Activated CD4-positive, alpha-beta memory T cell treated with anti-CD3 and anti-CD28 coated beads, Interleukin-2, amount 10 ng/mL, durations not matched to agents 7 days and 5 days (primary cell): ENCODE data around the gene GNPTAB. TPM values are rescaled to one million over a fixed set of nuclear protein-coding genes. Genes with fewer than 3 reads are reported as not detected.

Experiments
- CTCF ChIA-PET: fragments of 350-600 bp; sonication (Branson Sonifier 250); formaldehyde crosslinking; loops from one replicate; lab custom pipeline; 2021; ENCODE audit warnings: antibody characterized with exemption, inconsistent platforms; lab: Charles Lee
- POLR2A ChIA-PET: fragments of 350-600 bp; sonication (Branson Sonifier 250); formaldehyde crosslinking; loops from one replicate; lab custom pipeline; 2021; ENCODE audit warnings: antibody characterized with exemption; lab: Charles Lee
- DNase-seq: peaks from one replicate; pipeline ENCODE4 v3.0.0-alpha.2; 2020
- H3K27ac Mint-ChIP-seq: one replicate; pipeline ENCODE4 v1.8.0; 2021; ENCODE audit warnings: mild to moderate bottlenecking, mixed read lengths
- H3K27me3 Mint-ChIP-seq: one replicate; pipeline ENCODE4 v1.8.0; 2021; ENCODE audit warnings: mixed read lengths
- H3K36me3 Mint-ChIP-seq: one replicate; pipeline ENCODE4 v1.8.0; 2021; ENCODE audit warnings: low read depth, mixed read lengths
- H3K4me1 Mint-ChIP-seq: one replicate; pipeline ENCODE4 v1.8.0; 2021; ENCODE audit warnings: mixed read lengths
- H3K4me3 Mint-ChIP-seq: one replicate; pipeline ENCODE4 v1.8.0; 2021; ENCODE audit warnings: mild to moderate bottlenecking, mixed read lengths
- H3K9me3 Mint-ChIP-seq: one replicate; pipeline ENCODE4 v1.8.0; 2021; ENCODE audit warnings: mixed read lengths
- total RNA-seq, 2 experiments: library from RNA; stranded (reverse); gene quantifications; one replicate each; pipeline ENCODE4 v1.2.3, GENCODE V29; 2021

GNPTAB gene
- total RNA-seq, 2 experiments from 2014 or later: 55.0 to 57.5 TPM

GRCh38 chr12:101713059-101713682 is 117.6 kb downstream of the GNPTAB start:
- no peaks in the 10 kb centered on the region for H3K27me3 Mint-ChIP-seq
- H3K4me3 Mint-ChIP-seq: no peak overlapping the region
- CTCF ChIA-PET: no interaction called here
- H3K36me3 Mint-ChIP-seq: no peaks in the 10 kb centered on the region
- POLR2A ChIA-PET: no interaction called here
- no peaks in the 10 kb centered on the region for H3K9me3 Mint-ChIP-seq
- peaks cover 17% of the 10 kb centered on the region for H3K4me1 Mint-ChIP-seq
- no peak overlapping the region for H3K27ac Mint-ChIP-seq
- no peak for DNase-seq

GRCh38 chr12:101710288-101710687 is 120.5 kb downstream of the GNPTAB start:
- H3K4me1 Mint-ChIP-seq: peaks cover 21% of the 10 kb centered on the region
- DNase-seq: no peak
- no peak overlapping the region for H3K4me3 Mint-ChIP-seq
- no peaks in the 10 kb centered on the region for H3K36me3 Mint-ChIP-seq
- no peaks in the 10 kb centered on the region for H3K9me3 Mint-ChIP-seq
- H3K27ac Mint-ChIP-seq: no peak overlapping the region
- ChIA-PET POLR2A (no interaction called here), CTCF (interaction anchor here (0.9 kb wide), 1 partner anchor 49 kb away, joined by 3 read pairs; no protein-coding TSS in a partner anchor)
- no peaks in the 10 kb centered on the region for H3K27me3 Mint-ChIP-seq

GRCh38 chr12:101707131-101707782 is 123.5 kb downstream of the GNPTAB start:
- H3K27ac Mint-ChIP-seq: no peak overlapping the region
- CTCF ChIA-PET: interaction anchor here (0.5 kb wide), 1 partner anchor 52 kb away, joined by 3 read pairs; no protein-coding TSS in a partner anchor

GRCh38 chr12:101706403-101706802 is 124.4 kb downstream of the GNPTAB start:
- DNase-seq: no peak
- Mint-ChIP-seq H3K27me3 (no peaks in the 10 kb centered on the region), H3K4me3 (no peak overlapping the region), H3K9me3 (no peaks in the 10 kb centered on the region), H3K27ac (no peak overlapping the region), H3K36me3 (no peaks in the 10 kb centered on the region), H3K4me1 (peaks cover 21% of the 10 kb centered on the region)
- ChIA-PET CTCF (no interaction called here), POLR2A (no interaction called here)

More at GRCh38 chr12:101707131-101707782, 123.5 kb downstream of the GNPTAB start:
- H3K9me3 Mint-ChIP-seq: no peaks in the 10 kb centered on the region
- peaks cover 21% of the 10 kb centered on the region for H3K4me1 Mint-ChIP-seq
- H3K27me3 Mint-ChIP-seq: no peaks in the 10 kb centered on the region
- POLR2A ChIA-PET: no interaction called here
- H3K4me3 Mint-ChIP-seq: no peak overlapping the region
- no peak for DNase-seq
- no peaks in the 10 kb centered on the region for H3K36me3 Mint-ChIP-seq

GRCh38 chr12:101703487-101703886 is 127.3 kb downstream of the GNPTAB start:
- Mint-ChIP-seq H3K27me3 (no peaks in the 10 kb centered on the region), H3K36me3 (peaks cover 2% of the 10 kb centered on the region), H3K9me3 (no peaks in the 10 kb centered on the region), H3K27ac (no peak overlapping the region), H3K4me1 (peaks cover 22% of the 10 kb centered on the region), H3K4me3 (no peak overlapping the region)
- no peak for DNase-seq
- ChIA-PET CTCF (interaction anchor here (0.6 kb wide), 1 partner anchor 152 kb away, joined by 3 read pairs; no protein-coding TSS in a partner anchor), POLR2A (no interaction called here)

GRCh38 chr12:101700299-101700820 is 130.4 kb downstream of the GNPTAB start:
- ChIA-PET CTCF (interaction anchor here (0.9 kb wide), 1 partner anchor 140 kb away, joined by 3 read pairs; no protein-coding TSS in a partner anchor), POLR2A (no interaction called here)
- Mint-ChIP-seq H3K27me3 (no peaks in the 10 kb centered on the region), H3K4me3 (no peak overlapping the region), H3K4me1 (peaks cover 37% of the 10 kb centered on the region), H3K9me3 (no peaks in the 10 kb centered on the region), H3K36me3 (peaks cover 2% of the 10 kb centered on the region), H3K27ac (no peak overlapping the region)
- no peak for DNase-seq

- H3K27me3 Mint-ChIP-seq: no peaks in the 10 kb centered on the region
- H3K27ac Mint-ChIP-seq: peak overlapping the region; percentile 69
- ChIA-PET POLR2A (interaction anchor here (0.8 to 1.6 kb wide), 3 partner anchors 16 to 362 kb away, joined by 3 to 4 read pairs (median 3); no protein-coding TSS in a partner anchor), CTCF (interaction anchor here (1.3 to 2.2 kb wide), 3 partner anchors 15 to 292 kb away, joined by 3 to 5 read pairs (median 4); no protein-coding TSS in a partner anchor)
- H3K9me3 Mint-ChIP-seq: no peaks in the 10 kb centered on the region
- peak overlapping the region; percentile 87 for H3K4me3 Mint-ChIP-seq
- no peak for DNase-seq
- H3K4me1 Mint-ChIP-seq: peaks cover 38% of the 10 kb centered on the region
- peaks cover 2% of the 10 kb centered on the region for H3K36me3 Mint-ChIP-seq
These were observed 131.9 kb downstream of the GNPTAB start for GRCh38 chr12:101698800-101699347.

- DNase-seq: peak; percentile 20
These were observed 132.6 kb downstream of the GNPTAB start for GRCh38 chr12:101697930-101698799.

GRCh38 chr12:101697197-101697929 is 133.4 kb downstream of the GNPTAB start, which contains the start of gene CHPT1:
Gene CHPT1 (plus strand): TSS chr12:101697640. CDS start chr12:101697862, 222 bp downstream.
- no peaks in the 10 kb centered on the region for H3K27me3 Mint-ChIP-seq
- CTCF ChIA-PET: interaction anchor here (2.2 kb wide), 1 partner anchor 14 kb away, joined by 5 read pairs; no protein-coding TSS in a partner anchor
- H3K36me3 Mint-ChIP-seq: peaks cover 2% of the 10 kb centered on the region
- POLR2A ChIA-PET: interaction anchor here (0.9 to 1.6 kb wide), 4 partner anchors 9 to 364 kb away, joined by 3 to 4 read pairs (median 4); no protein-coding TSS in a partner anchor
- peak; percentile 65 for DNase-seq
- no peaks in the 10 kb centered on the region for H3K9me3 Mint-ChIP-seq
- H3K4me1 Mint-ChIP-seq: peaks cover 38% of the 10 kb centered on the region
- H3K4me3 Mint-ChIP-seq: peak within 1 kb of the TSS; percentile 87
- peak within 1 kb of the TSS; percentile 69 for H3K27ac Mint-ChIP-seq

More at GRCh38 chr12:101697930-101698799, 132.6 kb downstream of the GNPTAB start:
- Mint-ChIP-seq H3K27ac (peak overlapping the region; percentile 69), H3K27me3 (no peaks in the 10 kb centered on the region), H3K4me3 (peak overlapping the region; percentile 87), H3K36me3 (peaks cover 2% of the 10 kb centered on the region), H3K4me1 (peaks cover 38% of the 10 kb centered on the region), H3K9me3 (no peaks in the 10 kb centered on the region)
- POLR2A ChIA-PET: interaction anchor here (0.8 to 1.6 kb wide), 5 partner anchors 10 to 363 kb away, joined by 3 to 4 read pairs (median 3); no protein-coding TSS in a partner anchor
- CTCF ChIA-PET: interaction anchor here (1.3 to 2.2 kb wide), 3 partner anchors 14 to 291 kb away, joined by 3 to 5 read pairs (median 4); no protein-coding TSS in a partner anchor

- H3K4me3 Mint-ChIP-seq: peak overlapping the region; percentile 85
- H3K9me3 Mint-ChIP-seq: no peaks in the 10 kb centered on the region
- DNase-seq: no peak
- H3K36me3 Mint-ChIP-seq: peaks cover 2% of the 10 kb centered on the region
- H3K27me3 Mint-ChIP-seq: no peaks in the 10 kb centered on the region
- H3K27ac Mint-ChIP-seq: peak overlapping the region; percentile 66
- CTCF ChIA-PET: interaction anchor here (2.2 kb wide), 1 partner anchor 13 kb away, joined by 5 read pairs; no protein-coding TSS in a partner anchor
- POLR2A ChIA-PET: interaction anchor here (0.9 to 1.6 kb wide), 3 partner anchors 8 to 55 kb away, joined by 3 to 4 read pairs (median 4); no protein-coding TSS in a partner anchor
- H3K4me1 Mint-ChIP-seq: peaks cover 38% of the 10 kb centered on the region
These were observed 134.2 kb downstream of the GNPTAB start for GRCh38 chr12:101696251-101697196.
